ENCODE data around the gene PTPN18.

The PTPN18 gene

GRCh38 chr2:130346041-130346740 is 9.7 kb upstream of the PTPN18 start:
- TF ChIP-seq, protein P1, sequence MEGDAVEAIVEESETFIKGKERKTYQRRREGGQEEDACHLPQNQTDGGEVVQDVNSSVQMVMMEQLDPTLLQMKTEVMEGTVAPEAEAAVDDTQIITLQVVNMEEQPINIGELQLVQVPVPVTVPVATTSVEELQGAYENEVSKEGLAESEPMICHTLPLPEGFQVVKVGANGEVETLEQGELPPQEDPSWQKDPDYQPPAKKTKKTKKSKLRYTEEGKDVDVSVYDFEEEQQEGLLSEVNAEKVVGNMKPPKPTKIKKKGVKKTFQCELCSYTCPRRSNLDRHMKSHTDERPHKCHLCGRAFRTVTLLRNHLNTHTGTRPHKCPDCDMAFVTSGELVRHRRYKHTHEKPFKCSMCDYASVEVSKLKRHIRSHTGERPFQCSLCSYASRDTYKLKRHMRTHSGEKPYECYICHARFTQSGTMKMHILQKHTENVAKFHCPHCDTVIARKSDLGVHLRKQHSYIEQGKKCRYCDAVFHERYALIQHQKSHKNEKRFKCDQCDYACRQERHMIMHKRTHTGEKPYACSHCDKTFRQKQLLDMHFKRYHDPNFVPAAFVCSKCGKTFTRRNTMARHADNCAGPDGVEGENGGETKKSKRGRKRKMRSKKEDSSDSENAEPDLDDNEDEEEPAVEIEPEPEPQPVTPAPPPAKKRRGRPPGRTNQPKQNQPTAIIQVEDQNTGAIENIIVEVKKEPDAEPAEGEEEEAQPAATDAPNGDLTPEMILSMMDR (IDR thresholded peaks at IDR 0.05) = no peak
- DNase-seq (ENCODE audit: low spot score) = no peak
- Histone ChIP-seq H3K27ac (no peak overlapping the region), H3K4me3 (no peak overlapping the region)

- TF ChIP-seq, protein P1 (IDR thresholded peaks at IDR 0.05) = no peak
- DNase-seq (ENCODE audit: low spot score) = no peak
- H3K27ac ChIP-seq = no peak overlapping the region
- H3K4me3 ChIP-seq = no peak overlapping the region
Measured at GRCh38 chr2:130346741-130347066, 9.2 kb upstream of the PTPN18 start.

DNA sequence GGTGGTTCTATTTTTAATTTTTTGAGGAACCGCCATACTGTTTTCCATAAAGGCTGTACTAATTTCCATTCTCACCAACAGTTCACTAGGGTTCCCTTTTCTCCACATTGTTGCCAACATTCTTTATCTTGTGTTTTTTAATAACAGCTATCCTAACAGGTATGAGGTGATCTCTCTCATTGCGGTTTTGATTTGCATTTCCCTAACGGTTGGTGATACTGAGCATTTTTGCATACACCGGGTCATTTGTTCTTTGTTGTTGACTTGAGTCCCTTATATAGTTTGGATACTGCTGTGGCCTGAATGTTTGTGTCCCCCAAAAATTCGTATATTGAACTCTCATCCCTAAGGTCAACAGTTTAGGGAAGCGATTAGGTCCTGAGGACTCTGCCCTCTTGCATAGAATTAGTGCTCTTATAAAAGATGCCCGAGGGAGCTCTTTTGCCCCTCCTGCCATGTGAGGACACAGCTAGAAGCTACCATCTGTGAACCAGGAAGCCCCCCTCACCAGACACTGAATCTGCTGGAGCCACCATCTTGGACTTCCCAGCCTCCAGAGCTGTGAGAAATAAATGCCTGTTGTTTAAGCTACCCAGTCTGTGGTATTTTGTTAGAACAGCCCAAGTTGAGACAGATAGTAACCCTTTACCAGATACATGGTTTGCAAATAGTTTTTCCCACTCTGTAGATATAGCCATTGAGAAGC is 8.5 kb upstream of the PTPN18 start:
- no peak for DNase-seq (ENCODE audit: low spot score)
- H3K27ac ChIP-seq = no peak overlapping the region
- H3K4me3 ChIP-seq = no peak overlapping the region
- TF ChIP-seq, protein P1 (IDR thresholded peaks at IDR 0.05) = no peak

GRCh38 chr2:130349174-130349573 is 6.7 kb upstream of the PTPN18 start:
- H3K4me3 ChIP-seq = no peak overlapping the region
- no peak for DNase-seq (ENCODE audit: low spot score)
- TF ChIP-seq, protein P1 (IDR thresholded peaks at IDR 0.05) = no peak

GRCh38 chr2:130351711-130352110 is 4.1 kb upstream of the PTPN18 start:
- H3K27ac ChIP-seq = no peak overlapping the region
- no peak overlapping the region for H3K4me3 ChIP-seq
- TF ChIP-seq, protein P1 (IDR thresholded peaks at IDR 0.05) = no peak
- no peak for DNase-seq (ENCODE audit: low spot score)

More at GRCh38 chr2:130349174-130349573, 6.7 kb upstream of the PTPN18 start:
- H3K27ac ChIP-seq = no peak overlapping the region

GRCh38 chr2:130352237-130352636 is 3.6 kb upstream of the PTPN18 start:
- TF ChIP-seq, protein P1 (IDR thresholded peaks at IDR 0.05) = no peak
- no peak overlapping the region for H3K4me3 ChIP-seq
- DNase-seq (ENCODE audit: low spot score) = no peak
- no peak overlapping the region for H3K27ac ChIP-seq
